Lower lobe of right lung (tissue), 2 donors: ENCODE results near the gene MVK. TPM values are rescaled to one million over a fixed set of nuclear protein-coding genes. Genes with fewer than 3 reads are reported as not detected.

Experiments
- ATAC-seq, 2 donors: fragments of 200-7000 bp; cut with Tn5 transposase; one replicate each; pipeline ENCODE4 v1.9.1; 2020 to 2022; ENCODE audit warnings: mild to moderate bottlenecking in 2 of 2, moderate library complexity in 2 of 2
- DNase-seq: peaks from one replicate; pipeline ENCODE4 v3.0.0-alpha.2; 2020
- H3K27ac ChIP-seq: fragments of 200-600 bp; one replicate; pipeline ENCODE4 v1.8.0; 2022
- H3K27me3 ChIP-seq: fragments of 200-600 bp; one replicate; pipeline ENCODE4 v1.8.0; 2022; ENCODE audit warnings: low read depth
- H3K36me3 ChIP-seq: fragments of 200-600 bp; one replicate; pipeline ENCODE4 v1.8.0; 2022; ENCODE audit warnings: mild to moderate bottlenecking
- H3K4me1 ChIP-seq: fragments of 200-600 bp; one replicate; pipeline ENCODE4 v1.8.0; 2022
- H3K4me3 ChIP-seq: fragments of 200-600 bp; one replicate; pipeline ENCODE4 v1.8.0; 2022; ENCODE audit warnings: mild to moderate bottlenecking
- H3K9me3 ChIP-seq: fragments of 200-600 bp; one replicate; pipeline ENCODE4 v1.8.0; 2022
- CTCF ChIP-seq: fragments of 200-600 bp; IDR thresholded peaks from one replicate; pipeline ENCODE4 v1.8.0; 2022; ENCODE audit warnings: antibody characterized with exemption, mild to moderate bottlenecking
- intact Hi-C: fragments of 100-400 bp; cut with DNase I; formaldehyde crosslinking; loops from one replicate; pipeline ENCODE4 v1.11.0; 2022
- total RNA-seq: library from RNA; stranded (reverse); fragmentation: NEBNext Ultra II Directional; extraction: Animal tissue kit (Norgen Biotek cat#: 25700); gene quantifications from one replicate; pipeline ENCODE4 v1.2.1, GENCODE V29; 2021
- donor health status: DM: no; HTN: yes; CAD: no; lungs with severe emphysema.

The MVK gene
- total RNA-seq, 1 donor from 2014 or later: 25.1 TPM

- no peak overlapping the region for H3K4me3 ChIP-seq
- no peak for ATAC-seq
- intact Hi-C loops: no loop called here
Measured at GRCh38 chr12:109583733-109584132, 10.1 kb downstream of the MVK start.

GRCh38 chr12:109586385-109587296, 13.0 kb downstream of the MVK start:
- ATAC-seq (no peak), DNase-seq (no peak)
- Histone ChIP-seq H3K9me3 (no peaks in the 10 kb centered on the region), H3K4me1 (no peaks in the 10 kb centered on the region), H3K27me3 (no peaks in the 10 kb centered on the region), H3K4me3 (no peak overlapping the region), H3K27ac (no peak overlapping the region), H3K36me3 (peaks cover 47% of the 10 kb centered on the region)
- no peak for TF ChIP-seq CTCF
- intact Hi-C loops: no loop called here

More at GRCh38 chr12:109583733-109584132, 10.1 kb downstream of the MVK start:
- Histone ChIP-seq H3K9me3 (no peaks in the 10 kb centered on the region), H3K27me3 (no peaks in the 10 kb centered on the region), H3K4me1 (no peaks in the 10 kb centered on the region), H3K36me3 (peaks cover 70% of the 10 kb centered on the region), H3K27ac (no peak overlapping the region)
- DNase-seq: no peak
- no peak for TF ChIP-seq CTCF

- DNase-seq (no peak), ATAC-seq (peak; percentile 2 to 9)
- H3K27ac ChIP-seq: no peak overlapping the region
- H3K27me3 ChIP-seq: no peaks in the 10 kb centered on the region
- no peak overlapping the region for H3K4me3 ChIP-seq
- H3K9me3 ChIP-seq: no peaks in the 10 kb centered on the region
- intact Hi-C loops: no loop called here
- peaks cover 54% of the 10 kb centered on the region for H3K36me3 ChIP-seq
- no peaks in the 10 kb centered on the region for H3K4me1 ChIP-seq
- no peak for TF ChIP-seq CTCF
Measured at GRCh38 chr12:109587921-109588320, 14.3 kb downstream of the MVK start.

GRCh38 chr12:109588461-109589239, 15.1 kb downstream of the MVK start:
- intact Hi-C loops: no loop called here
- Histone ChIP-seq H3K9me3 (no peaks in the 10 kb centered on the region), H3K4me1 (no peaks in the 10 kb centered on the region), H3K4me3 (no peak overlapping the region), H3K27me3 (no peaks in the 10 kb centered on the region), H3K27ac (peak overlapping the region; percentile 6), H3K36me3 (peaks cover 57% of the 10 kb centered on the region)
- no peak for TF ChIP-seq CTCF
- DNase-seq: peak; percentile 63
- ATAC-seq: peak; percentile 80 to 86

GRCh38 chr12:109589240-109589590, 15.6 kb downstream of the MVK start:
- H3K27me3 ChIP-seq: no peaks in the 10 kb centered on the region
- H3K9me3 ChIP-seq: no peaks in the 10 kb centered on the region
- H3K27ac ChIP-seq: peak overlapping the region; percentile 6
- no peaks in the 10 kb centered on the region for H3K4me1 ChIP-seq
- DNase-seq (no peak), ATAC-seq (no peak)
- intact Hi-C loops: no loop called here
- no peak overlapping the region for H3K4me3 ChIP-seq
- H3K36me3 ChIP-seq: peaks cover 52% of the 10 kb centered on the region
- TF ChIP-seq CTCF: no peak
